GM23248 (cell line): ENCODE data around the gene BICRA.

ENCODE experiments used
- EZH2 ChIP-seq: fragments of 200-600 bp; sonication (generic); IDR thresholded peaks from 2 replicates; pipeline ENCODE4 v1.6.1; 2018; ENCODE audit warnings: antibody characterized with exemption, mild to moderate bottlenecking; ENCODE audit not compliant: insufficient read depth, poor library complexity, severe bottlenecking
- EZH2phosphoT487 ChIP-seq: fragments of 200-600 bp; sonication (generic); IDR thresholded peaks from 2 replicates; pipeline ENCODE4 v1.6.1; 2018; ENCODE audit warnings: antibody characterized with exemption, moderate library complexity, mild to moderate bottlenecking, low read depth; ENCODE audit not compliant: insufficient read depth

DNA sequence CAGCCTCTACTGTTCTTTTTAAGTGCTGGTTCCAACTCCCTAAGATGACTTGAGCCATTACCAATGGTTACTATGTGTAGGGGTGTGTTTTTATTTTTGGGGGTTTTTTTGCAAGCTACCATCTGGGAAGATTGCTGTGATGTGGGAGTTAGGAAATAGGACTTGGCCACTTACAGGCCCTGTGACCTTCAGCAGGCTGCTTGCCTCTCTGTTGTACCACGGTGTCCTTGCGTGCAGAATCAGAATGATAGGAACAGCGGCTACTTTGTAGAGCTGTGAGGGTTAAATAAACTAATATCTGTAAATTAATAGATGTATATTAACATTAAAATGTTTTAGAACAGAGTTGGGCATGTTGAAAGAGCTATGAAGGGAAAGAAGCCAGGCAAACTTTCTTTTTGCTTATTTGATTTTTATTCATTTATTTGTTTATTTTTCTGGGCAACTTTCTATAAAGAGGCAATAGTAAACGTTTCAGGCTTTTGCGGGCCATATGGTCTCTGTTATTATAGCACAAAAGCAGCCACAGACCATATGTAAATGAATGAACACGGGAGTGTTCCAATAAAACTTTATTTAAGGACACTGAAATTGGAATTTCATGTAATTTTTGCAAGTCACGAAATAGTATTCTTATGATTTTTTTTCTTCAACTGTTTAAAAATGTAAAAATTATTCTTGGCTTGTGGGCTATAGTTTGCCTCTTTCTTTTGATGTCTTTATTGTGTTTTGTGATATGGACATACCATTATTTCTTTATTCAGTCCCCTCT lies 77.9 kb downstream of the BICRA start:
- TF ChIP-seq EZH2, result no peak
- no peak for TF ChIP-seq EZH2phosphoT487
